Natural killer cell (primary cell): Measurements from ENCODE around the gene CTDSP2. TPM values are rescaled to one million over a fixed set of nuclear protein-coding genes. Genes with fewer than 3 reads are reported as not detected.

Experiments
- ATAC-seq, 3 donors: fragments of 150-1000 bp in 2 of 3; fragments of 200-7000 bp in 1 of 3; cut with Tn5 transposase; 1 replicate in 1 of 3; 2 replicates in 2 of 3; pipeline ENCODE4 v1.10.0; 2021; ENCODE audit warnings: mild to moderate bottlenecking in 2 of 3, moderate library complexity in 2 of 3
- DNase-seq, 2 donors: peaks; one replicate each; pipeline versions ENCODE4 v3.0.0 to v3.0.0-alpha.2; 2013 to 2021; ENCODE audit warnings: mixed read lengths in 1 of 2
- H3K27ac ChIP-seq: one replicate; pipeline ENCODE4 v1.5.1; 2013; ENCODE audit warnings: mild to moderate bottlenecking, low read length
- H3K27me3 ChIP-seq: one replicate; pipeline ENCODE4 v1.6.1; 2013; ENCODE audit warnings: low read length; ENCODE audit not compliant: control insufficient read depth, insufficient read depth
- H3K36me3 ChIP-seq: one replicate; pipeline ENCODE4 v1.6.1; 2013; ENCODE audit warnings: low read length; ENCODE audit not compliant: control insufficient read depth, insufficient read depth
- H3K4me1 ChIP-seq: one replicate; pipeline ENCODE4 v1.6.1; 2013; ENCODE audit warnings: low read length; ENCODE audit not compliant: control insufficient read depth, insufficient read depth
- H3K4me3 ChIP-seq: one replicate; pipeline ENCODE4 v1.5.1; 2013; ENCODE audit warnings: low read length
- H3K9me3 ChIP-seq: one replicate; pipeline ENCODE4 v1.6.1; 2013; ENCODE audit warnings: low read length; ENCODE audit not compliant: control insufficient read depth, insufficient read depth
- H3K27ac Mint-ChIP-seq, 2 donors: one replicate each; pipeline ENCODE4 v1.8.0; 2022; ENCODE audit warnings: mild to moderate bottlenecking in 2 of 2, mixed read lengths in 2 of 2, moderate library complexity in 1 of 2
- H3K27me3 Mint-ChIP-seq, 2 donors: one replicate each; pipeline ENCODE4 v1.8.0; 2022; ENCODE audit warnings: low read depth in 2 of 2, mixed read lengths in 2 of 2
- H3K36me3 Mint-ChIP-seq: one replicate; pipeline ENCODE4 v1.8.0; 2022; ENCODE audit warnings: mixed read lengths
- H3K4me1 Mint-ChIP-seq, 2 donors: one replicate each; pipeline ENCODE4 v1.8.0; 2022; ENCODE audit warnings: mixed read lengths in 2 of 2
- H3K4me3 Mint-ChIP-seq: one replicate; pipeline ENCODE4 v1.8.0; 2022; ENCODE audit warnings: mild to moderate bottlenecking, moderate library complexity, mixed read lengths
- H3K9me3 Mint-ChIP-seq, 2 donors: one replicate each; pipeline ENCODE4 v1.8.0; 2022; ENCODE audit warnings: mixed read lengths in 2 of 2
- CTCF ChIP-seq: fragments of 200-600 bp; IDR thresholded peaks from one replicate; pipeline ENCODE4 v1.8.0; 2022; ENCODE audit warnings: antibody characterized with exemption
- WGBS: methylation state at CpG from one replicate; pipeline ENCODE4 v1.1.7; 2013; ENCODE audit warnings: missing lambda C conversion rate; ENCODE audit not compliant: insufficient coverage; 5-methylcytosine and 5-hydroxymethylcytosine counted together
- intact Hi-C: fragments of 100-400 bp; cut with micrococcal nuclease; formaldehyde crosslinking; loops from one replicate; pipeline ENCODE4 v1.14.2; 2022
- total RNA-seq, 4 donors: library from RNA; stranded (reverse); fragments of 120-200 nt in 1 of 4; gene quantifications; one replicate each; pipeline versions ENCODE4 v1.2.3 to v1.2.4, GENCODE V29; 2013 to 2022

CTDSP2 gene
- total RNA-seq, 3 donors from 2014 or later (not counting 1 experiment from before 2014, with no cell fraction given): 93.8 to 135 (median 123) TPM

GRCh38 chr12:57845478-57846284, 848 bp downstream of the CTDSP2 start:
- Histone ChIP-seq H3K4me3 (peak overlapping the region; percentile 99), H3K27me3 (no peaks in the 10 kb centered on the region), H3K36me3 (no peaks in the 10 kb centered on the region), H3K9me3 (no peaks in the 10 kb centered on the region), H3K27ac (peak overlapping the region; percentile 81), H3K4me1 (peaks cover 42% of the 10 kb centered on the region)
- Mint-ChIP-seq H3K27ac (peak overlapping the region; percentile 69 to 95), H3K36me3 (no peaks in the 10 kb centered on the region), H3K27me3 (no peaks in the 10 kb centered on the region), H3K9me3 (no peaks in the 10 kb centered on the region), H3K4me1 (peaks cover 40 to 50% of the 10 kb centered on the region in 2 donors), H3K4me3 (peak overlapping the region; percentile 86)
- ATAC-seq (peak; percentile 59 to 71 (median 71)), DNase-seq (peak; percentile 65 to 70)
- TF ChIP-seq CTCF: no peak
- WGBS: under 1% methylated on average over 81 of the region's 81 CpGs
- intact Hi-C loops: loop anchor here (5.0 kb wide), 1 partner anchor 63 kb away; the partner anchor contains the start of gene TSFM

DNA sequence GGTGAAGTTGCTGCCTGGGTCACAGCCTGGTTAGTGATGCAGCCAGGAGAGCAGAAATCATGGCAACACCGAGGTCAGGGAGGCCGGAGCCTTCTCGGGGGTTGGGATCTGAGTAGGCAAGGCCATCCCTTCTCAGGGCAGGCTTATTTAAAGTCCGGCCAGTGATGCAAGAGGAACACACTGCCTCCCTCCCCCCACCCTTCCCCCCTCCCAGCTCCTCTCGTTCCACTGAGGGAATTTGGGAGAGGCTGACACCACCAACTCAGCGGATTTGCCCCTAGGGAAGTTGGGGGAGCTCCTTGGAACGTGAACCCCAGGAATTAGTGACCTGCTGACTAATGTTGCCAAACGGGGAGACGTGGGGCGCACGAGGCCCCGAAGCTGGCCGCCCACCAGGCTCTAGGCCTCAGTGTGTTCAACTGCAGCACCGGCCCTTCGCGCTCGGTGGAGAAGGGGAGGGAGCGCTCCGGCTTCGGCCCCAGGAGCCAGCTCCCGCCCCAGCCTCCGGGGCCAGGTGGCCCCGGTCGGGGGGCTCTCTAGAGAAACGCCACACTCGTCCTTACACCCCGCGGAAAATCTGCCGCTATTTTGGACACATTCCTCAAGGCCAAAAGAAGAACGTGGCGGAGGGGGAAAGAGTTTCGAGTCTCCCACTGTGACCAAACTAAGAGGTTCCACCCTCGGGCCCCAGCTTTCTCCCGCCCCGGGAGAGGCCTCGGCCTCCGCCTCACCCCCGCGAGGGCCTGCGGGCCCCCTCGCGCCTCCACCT, 1.6 kb downstream of the CTDSP2 start:
- intact Hi-C loops: loop anchor here (5.0 kb wide), 1 partner anchor 63 kb away; the partner anchor contains the start of gene TSFM
- no peaks in the 10 kb centered on the region for H3K36me3 ChIP-seq
- H3K4me3 ChIP-seq: peak overlapping the region; percentile 99
- Mint-ChIP-seq H3K4me1 (peaks cover 48 to 57% of the 10 kb centered on the region in 2 donors), H3K27me3 (no peaks in the 10 kb centered on the region), H3K36me3 (no peaks in the 10 kb centered on the region), H3K9me3 (no peaks in the 10 kb centered on the region), H3K27ac (peak overlapping the region; percentile 75 to 95), H3K4me3 (peak overlapping the region; percentile 86)
- DNase-seq: peak in 1 of 2 donors; percentile 55
- H3K4me1 ChIP-seq: peaks cover 50% of the 10 kb centered on the region
- no peak for TF ChIP-seq CTCF
- H3K9me3 ChIP-seq: no peaks in the 10 kb centered on the region
- WGBS: under 1% methylated on average over 41 of the region's 42 CpGs
- ATAC-seq: peak; percentile 11 to 15 (median 11)
- no peaks in the 10 kb centered on the region for H3K27me3 ChIP-seq
- H3K27ac ChIP-seq: peak overlapping the region; percentile 81

GRCh38 chr12:57842342-57843294, 3.9 kb downstream of the CTDSP2 start:
- Histone ChIP-seq H3K36me3 (no peaks in the 10 kb centered on the region), H3K4me1 (peaks cover 68% of the 10 kb centered on the region), H3K27ac (no peak overlapping the region), H3K4me3 (no peak overlapping the region), H3K9me3 (no peaks in the 10 kb centered on the region), H3K27me3 (no peaks in the 10 kb centered on the region)
- H3K27ac Mint-ChIP-seq: peak overlapping the region; percentile 75 to 95
- no peaks in the 10 kb centered on the region for H3K27me3 Mint-ChIP-seq
- intact Hi-C loops: no loop called here
- 57% methylated on average over 14 of the region's 14 CpGs for WGBS
- H3K4me1 Mint-ChIP-seq: peaks cover 70 to 75% of the 10 kb centered on the region in 2 donors
- peak in 1 of 2 donors; percentile 65 for DNase-seq
- no peak for TF ChIP-seq CTCF
- H3K4me3 Mint-ChIP-seq: peak overlapping the region; percentile 86
- no peak for ATAC-seq
- H3K9me3 Mint-ChIP-seq: no peaks in the 10 kb centered on the region
- no peaks in the 10 kb centered on the region for H3K36me3 Mint-ChIP-seq
